ENCODE data around the gene GOLGA6B. TPM values are rescaled to one million over a fixed set of nuclear protein-coding genes. Genes with fewer than 3 reads are reported as not detected.
"Not testable (repeated sequence)": the region's sequence is repeated elsewhere in the genome, so short reads cannot be mapped to it uniquely, and the experiment has no call there.

GOLGA6B gene
- total and polyA plus RNA-seq, 8 donors, result not detected

DNA sequence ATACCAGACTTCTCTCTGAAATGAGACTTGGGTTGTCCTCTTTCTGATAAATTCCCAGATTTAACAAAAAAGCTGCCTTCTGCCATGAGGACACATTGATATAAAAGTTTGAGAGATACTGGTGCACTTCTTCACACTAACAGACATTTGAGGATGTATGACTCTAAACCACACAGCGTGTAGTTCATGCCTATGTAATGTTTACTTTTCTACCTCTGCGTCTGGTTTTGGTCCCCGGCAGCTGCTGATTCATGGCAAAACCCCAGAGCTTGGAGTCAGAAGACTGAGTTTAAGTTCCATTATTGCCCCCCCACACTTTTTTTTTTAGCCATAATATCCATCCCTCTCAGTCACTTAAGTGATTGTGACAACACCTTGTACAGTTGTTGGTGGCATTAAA lies 1.5 kb downstream of the GOLGA6B start:
- no CpG with 5 or more reads among the region's 3 CpGs for WGBS, 5 donors
- H3K9me3 ChIP-seq; intact Hi-C loops (cut with DNase I; ENCODE audit: low total_unique reads): not testable (repeated sequence)

DNA sequence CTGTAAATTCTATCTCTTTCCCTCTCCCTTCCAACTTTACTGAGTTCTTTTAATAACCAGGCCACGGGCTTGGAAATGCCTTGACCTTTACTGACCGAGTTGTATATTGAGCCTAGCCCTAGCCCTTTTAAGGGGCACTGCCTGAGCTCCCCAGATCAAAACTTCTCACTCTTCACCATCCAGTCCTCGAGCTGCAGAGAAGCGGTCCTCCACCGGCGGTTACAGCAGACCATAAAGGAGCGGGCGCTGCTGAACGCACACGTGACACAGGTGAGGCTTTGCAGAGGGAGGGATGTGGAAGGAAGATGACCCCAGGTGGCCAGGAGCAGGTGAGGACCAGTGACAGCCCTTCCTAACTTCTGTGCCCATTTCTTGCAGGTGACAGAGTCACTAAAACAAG lies 6.6 kb downstream of the GOLGA6B start:
- H3K4me1 ChIP-seq; H3K36me3 ChIP-seq; intact Hi-C loops (cut with DNase I; ENCODE audit: low total_unique reads); H3K27me3 ChIP-seq; H3K27ac ChIP-seq; H3K9me3 ChIP-seq; DNase-seq; H3K4me3 ChIP-seq: not testable (repeated sequence)
- 71 to 82% (median 80%) methylated on average over 8 to 10 of the region's 10 CpGs for WGBS, 5 donors

More for the DNA sequence above, 1.5 kb downstream of the GOLGA6B start:
- H3K4me3 ChIP-seq, DNase-seq, H3K36me3 ChIP-seq, H3K27me3 ChIP-seq, H3K27ac ChIP-seq, H3K4me1 ChIP-seq: not testable (repeated sequence)

DNA sequence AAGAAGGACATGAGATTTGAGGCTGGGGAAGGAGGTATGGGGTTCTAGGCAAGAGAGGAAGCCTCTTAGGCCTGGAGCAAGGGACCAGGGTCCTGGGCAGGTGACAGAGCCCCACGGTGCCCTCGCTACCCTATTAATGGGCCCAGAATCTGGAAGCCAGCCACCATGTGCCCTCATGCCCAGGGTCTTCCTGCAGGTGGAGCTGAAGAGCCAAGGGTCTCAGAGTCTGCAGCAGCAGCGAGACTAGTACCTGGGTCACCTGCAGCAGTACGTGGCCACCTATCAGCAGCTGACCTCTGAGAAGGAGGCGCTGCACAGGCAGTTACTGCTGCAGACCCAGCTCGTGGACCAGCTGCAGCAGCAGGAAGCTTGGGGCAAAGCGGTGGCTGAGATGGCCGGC lies 9.4 kb downstream of the GOLGA6B start:
- H3K27ac ChIP-seq, result not testable (repeated sequence)

GRCh38 chr15:72665706-72666105 lies 11.2 kb downstream of the GOLGA6B start:
- H3K4me1 ChIP-seq; DNase-seq; H3K36me3 ChIP-seq; H3K27me3 ChIP-seq; H3K27ac ChIP-seq; H3K9me3 ChIP-seq; intact Hi-C loops (cut with DNase I; ENCODE audit: low total_unique reads); H3K4me3 ChIP-seq: not testable (repeated sequence)
- WGBS, 5 donors, result 42 to 74% (median 66%) methylated on average over 3 to 5 of the region's 11 CpGs; no CpG with 5 or more reads in 1 of the 5 donors

More for the DNA sequence above, 9.4 kb downstream of the GOLGA6B start:
- DNase-seq; H3K9me3 ChIP-seq; H3K4me1 ChIP-seq; H3K27me3 ChIP-seq; H3K4me3 ChIP-seq; intact Hi-C loops (cut with DNase I; ENCODE audit: low total_unique reads); H3K36me3 ChIP-seq: not testable (repeated sequence)
- 75% methylated on average over 2 of the region's 8 CpGs; no CpG with 5 or more reads in 4 of the 5 donors for WGBS, 5 donors

- not testable (repeated sequence) for H3K9me3 ChIP-seq, H3K4me3 ChIP-seq, DNase-seq, H3K4me1 ChIP-seq, H3K36me3 ChIP-seq, H3K27ac ChIP-seq
- 82 to 97% (median 92%) methylated on average over 2 to 5 of the region's 6 CpGs for WGBS, 5 donors
- H3K27me3 ChIP-seq, result peaks cover 0 to 21% (median under 1%) of the 10 kb centered on the region in 3 donors
- intact Hi-C loops (cut with DNase I; ENCODE audit: low total_unique reads), result loop anchor here (10.0 kb wide), 1 partner anchor 45 kb away; no protein-coding TSS in a partner anchor
Measured at GRCh38 chr15:72669803-72670202, 15.3 kb downstream of the GOLGA6B start.

- WGBS, 5 donors, result 3 to 10% (median 6%) methylated on average over 6 to 8 of the region's 8 CpGs
- DNase-seq, result peak; percentile 87 to 89
- not testable (repeated sequence) for H3K9me3 ChIP-seq, H3K4me1 ChIP-seq, H3K36me3 ChIP-seq
- Histone ChIP-seq H3K27me3 (peaks cover 0 to 31% (median 6%) of the 10 kb centered on the region in 3 donors), H3K27ac (peak overlapping the region in 1 of 5 donors; percentile 55), H3K4me3 (peak overlapping the region; percentile 19 to 33 (median 26))
- intact Hi-C loops (cut with DNase I; ENCODE audit: low total_unique reads), result loop anchor here (10.0 kb wide), 1 partner anchor 46 kb away; no protein-coding TSS in a partner anchor
- TF ChIP-seq CTCF (IDR thresholded peaks at IDR 0.05), result peak in 4 of 7 experiments; percentile 68 to 92 (median 74)
Measured at GRCh38 chr15:72670656-72671352, 16.3 kb downstream of the GOLGA6B start.

DNA sequence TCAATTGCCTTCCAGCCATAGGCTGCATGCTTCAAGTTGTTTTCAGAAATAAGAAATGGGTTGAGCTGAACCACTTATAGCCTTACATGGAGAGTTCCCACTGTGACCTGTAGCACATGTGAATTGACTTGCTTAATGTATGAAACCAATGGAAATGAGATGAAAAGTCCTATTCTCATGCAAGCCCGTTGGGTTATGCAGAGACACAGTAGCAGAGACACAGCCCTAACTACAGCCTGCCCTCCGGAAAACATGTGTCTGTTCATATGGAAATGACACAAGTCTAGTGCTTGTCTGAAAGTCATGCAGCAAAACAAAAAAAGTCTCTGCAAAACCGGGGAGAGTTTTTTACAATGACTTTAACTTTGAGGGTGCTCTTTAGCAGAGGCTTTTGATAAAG lies 17.0 kb downstream of the GOLGA6B start:
- TF ChIP-seq POLR2A (IDR thresholded peaks at IDR 0.05) (no peak), EP300 (IDR thresholded peaks at IDR 0.05) (no peak), POLR2AphosphoS5 (IDR thresholded peaks at IDR 0.05) (no peak), CTCF (IDR thresholded peaks at IDR 0.05) (no peak)
- Histone ChIP-seq H3K4me3 (no peak overlapping the region), H3K27ac (no peak overlapping the region), H3K36me3 (no peaks in the 10 kb centered on the region), H3K27me3 (peaks cover 0 to 38% (median 6%) of the 10 kb centered on the region in 3 donors), H3K4me1 (peaks cover 0 to 6% (median 5%) of the 10 kb centered on the region in 4 donors), H3K9me3 (no peaks in the 10 kb centered on the region)
- WGBS, 5 donors, result 23 to 32% (median 29%) methylated on average over 3 of the region's 3 CpGs
- no peak for DNase-seq
- intact Hi-C loops (cut with DNase I; ENCODE audit: low total_unique reads), result loop anchor here (10.0 kb wide), 1 partner anchor 47 kb away; no protein-coding TSS in a partner anchor
